B cell (primary cell): Measurements from ENCODE around the gene UTRN. TPM values are rescaled to one million over a fixed set of nuclear protein-coding genes. Genes with fewer than 3 reads are reported as not detected.

ENCODE experiments used
- ATAC-seq: fragments of 200-7000 bp; cut with Tn5 transposase; one replicate; pipeline ENCODE4 v1.10.0; 2021; ENCODE audit warnings: low read depth, mild to moderate bottlenecking, moderate number of reproducible peaks, moderate library complexity
- CTCF ChIA-PET: fragments of 350-600 bp; sonication (Branson Sonifier 250); formaldehyde crosslinking; loops from one replicate; lab custom pipeline; 2021; ENCODE audit warnings: antibody characterized with exemption, inconsistent platforms; lab: Charles Lee
- POLR2A ChIA-PET: fragments of 350-600 bp; sonication (Branson Sonifier 250); formaldehyde crosslinking; loops from one replicate; lab custom pipeline; 2021; ENCODE audit warnings: antibody characterized with exemption; lab: Charles Lee
- DNase-seq: peaks from one replicate; pipeline ENCODE4 v3.0.0; 2013
- H2AFZ ChIP-seq: 2 replicates; pipeline ENCODE4 v1.6.1; 2012; ENCODE audit warnings: mild to moderate bottlenecking, low read depth, low read length; ENCODE audit not compliant: insufficient read depth, poor library complexity, severe bottlenecking
- H3K27ac ChIP-seq, 2 donors: 1 replicate in 1 of 2; 2 replicates in 1 of 2; pipeline ENCODE4 v1.5.1; 2012 to 2013; ENCODE audit warnings: low read length in 2 of 2, mild to moderate bottlenecking in 2 of 2, moderate library complexity in 1 of 2
- H3K27me3 ChIP-seq, 4 experiments: fragments of 200-600 bp in 1 of 4; sonication (generic) in 1 of 4; replicated peaks in 1 of 4; 1 replicate in 2 of 4; 2 replicates in 2 of 4; pipeline versions ENCODE4 v1.6.1 to v1.7.0; 2013 to 2016; ENCODE audit warnings: low read length in 3 of 4, mild to moderate bottlenecking in 2 of 4, mixed read lengths in 1 of 4, moderate library complexity in 1 of 4; ENCODE audit not compliant: insufficient read depth in 4 of 4, control insufficient read depth in 3 of 4; ENCODE audit errors: control extremely low read depth in 1 of 4
- H3K36me3 ChIP-seq, 2 experiments: replicated peaks in 1 of 2; 1 replicate in 1 of 2; 2 replicates in 1 of 2; pipeline versions ENCODE4 v1.6.1 to v1.7.1; 2013; ENCODE audit warnings: low read length in 1 of 2; ENCODE audit not compliant: insufficient read depth in 2 of 2, control insufficient read depth in 1 of 2; ENCODE audit errors: control extremely low read depth in 1 of 2, extremely low read depth in 1 of 2
- H3K4me1 ChIP-seq, 2 donors: fragments of 200-600 bp in 1 of 2; sonication (generic) in 1 of 2; 1 replicate in 1 of 2; 2 replicates in 1 of 2; pipeline versions ENCODE4 v1.5.1 to v1.6.1; 2013 to 2017; ENCODE audit warnings: low read length in 2 of 2; ENCODE audit not compliant: control insufficient read depth in 2 of 2, insufficient read depth in 2 of 2
- H3K4me2 ChIP-seq: replicated peaks from 2 replicates; pipeline ENCODE3; 2012; ENCODE audit warnings: mild to moderate bottlenecking, low read depth, low read length; ENCODE audit not compliant: poor library complexity, severe bottlenecking
- H3K4me3 ChIP-seq, 5 experiments: fragments of 200-600 bp in 1 of 5; sonication (generic) in 1 of 5; 1 replicate in 3 of 5; 2 replicates in 2 of 5; pipeline versions ENCODE4 v1.5.1 to v1.7.0; 2011 to 2016; ENCODE audit warnings: low read length in 4 of 5, mild to moderate bottlenecking in 4 of 5, low read depth in 2 of 5, control low read depth in 1 of 5, moderate library complexity in 1 of 5; ENCODE audit not compliant: insufficient read depth in 1 of 5; ENCODE audit errors: control extremely low read depth in 1 of 5, extremely low read depth in 1 of 5
- H3K79me2 ChIP-seq: fragments of 200-600 bp; sonication (generic); one replicate; pipeline ENCODE4 v1.6.0; 2016; ENCODE audit warnings: low read length; ENCODE audit not compliant: control insufficient read depth, insufficient read depth
- H3K9ac ChIP-seq: fragments of 200-600 bp; sonication (generic); 2 replicates; pipeline ENCODE4 v1.6.1; 2017; ENCODE audit warnings: mild to moderate bottlenecking, low read length, moderate library complexity
- H3K9me3 ChIP-seq, 3 donors: one replicate each; pipeline versions ENCODE4 v1.6.1 to v1.7.1; 2013; ENCODE audit warnings: low read length in 2 of 3; ENCODE audit not compliant: control insufficient read depth in 2 of 3, insufficient read depth in 1 of 3; ENCODE audit errors: control extremely low read depth in 1 of 3
- H4K20me1 ChIP-seq: 2 replicates; pipeline ENCODE4 v1.6.0; 2012; ENCODE audit warnings: mild to moderate bottlenecking, low read length; ENCODE audit not compliant: insufficient read depth, control insufficient read depth, poor library complexity, severe bottlenecking
- H3K27ac Mint-ChIP-seq: one replicate; pipeline ENCODE4 v1.8.0; 2021; ENCODE audit warnings: mixed read lengths
- H3K27me3 Mint-ChIP-seq: one replicate; pipeline ENCODE4 v1.8.0; 2021; ENCODE audit warnings: mixed read lengths
- H3K4me1 Mint-ChIP-seq: one replicate; pipeline ENCODE4 v1.8.0; 2021; ENCODE audit warnings: mixed read lengths
- H3K4me3 Mint-ChIP-seq: one replicate; pipeline ENCODE4 v1.8.0; 2021; ENCODE audit warnings: mixed read lengths
- H3K9me3 Mint-ChIP-seq: one replicate; pipeline ENCODE4 v1.8.0; 2022; ENCODE audit warnings: mixed read lengths; ENCODE audit not compliant: insufficient read depth
- EZH2 ChIP-seq: IDR thresholded peaks from 2 replicates; pipeline ENCODE4 v1.6.1; 2012; ENCODE audit warnings: borderline replicate concordance, low read depth, mild to moderate bottlenecking, moderate library complexity, low read length; ENCODE audit not compliant: insufficient read depth, poor library complexity, severe bottlenecking
- WGBS: methylation state at CpG from one replicate; pipeline ENCODE4 v1.1.5; 2013; ENCODE audit warnings: missing lambda C conversion rate; ENCODE audit not compliant: insufficient coverage; 5-methylcytosine and 5-hydroxymethylcytosine counted together
- intact Hi-C: fragments of 100-400 bp; cut with micrococcal nuclease; formaldehyde crosslinking; loops from one replicate; pipeline ENCODE4 v1.10.0; 2022
- polyA plus RNA-seq: library from polyadenylated mRNA; depleted of rRNA; stranded (reverse); fragments of >200 nt; gene quantifications from 2 replicates; pipeline ENCODE4 v1.2.3, GENCODE V29; 2012
- total RNA-seq, 2 donors: library from RNA; stranded (reverse); fragments of 120-200 nt in 1 of 2; gene quantifications; 1 replicate in 1 of 2; 2 replicates in 1 of 2; pipeline versions ENCODE4 v1.2.3 to v1.2.4, GENCODE V29; 2013 to 2022
- TF ChIP-seq, protein P1 (sequence below): fragments of 200-600 bp; IDR thresholded peaks from one replicate; pipeline ENCODE4 v1.8.0; 2022; ENCODE audit warnings: antibody characterized with exemption, mild to moderate bottlenecking

UTRN gene
- total and polyA plus RNA-seq, 2 donors (not counting 1 experiment from before 2014, with no cell fraction given) = 40.0 to 224 TPM

GRCh38 chr6:144296973-144297372, 11.8 kb downstream of the UTRN start:
- H3K4me1 Mint-ChIP-seq = peaks cover 13% of the 10 kb centered on the region
- POLR2A ChIA-PET = no interaction called here

DNA sequence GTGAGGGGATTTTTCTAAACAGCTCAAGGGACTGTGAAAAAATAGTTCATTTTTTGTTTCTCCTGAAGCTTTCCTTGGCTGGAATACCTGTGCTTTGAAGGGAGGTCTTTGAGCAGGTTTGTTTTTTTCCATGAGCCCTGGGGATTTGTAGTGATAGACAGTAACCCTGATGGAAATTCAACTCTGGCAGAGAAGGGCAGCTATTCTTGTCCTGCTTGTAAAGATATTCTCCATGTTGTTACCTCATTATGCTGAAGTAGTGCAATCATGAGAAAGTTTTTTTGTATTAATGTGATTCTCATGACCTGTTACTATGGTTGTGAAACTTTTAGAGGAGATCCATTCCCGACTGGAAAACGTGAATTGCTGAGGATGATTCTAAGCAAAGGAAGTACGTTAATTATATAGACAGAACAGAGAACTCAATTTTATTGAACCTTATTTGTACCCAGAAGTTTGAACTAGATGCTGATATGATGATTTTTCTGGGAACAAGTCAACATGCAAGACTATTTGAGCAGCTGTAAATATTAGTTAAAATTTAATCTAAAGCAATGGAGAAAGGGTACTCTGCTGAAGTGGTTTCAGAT, 12.5 kb downstream of the UTRN start:
- Mint-ChIP-seq H3K27me3 (peaks cover 2% of the 10 kb centered on the region), H3K4me3 (no peak overlapping the region), H3K9me3 (no peaks in the 10 kb centered on the region), H3K4me1 (peaks cover 13% of the 10 kb centered on the region), H3K27ac (no peak overlapping the region)
- ChIA-PET POLR2A (no interaction called here), CTCF (no interaction called here)
- DNase-seq (no peak), ATAC-seq (no peak)
- Histone ChIP-seq H3K79me2 (no peaks in the 10 kb centered on the region), H3K27ac (no peak overlapping the region), H3K4me2 (no peak overlapping the region), H3K4me3 (no peak overlapping the region), H4K20me1 (no peaks in the 10 kb centered on the region), H3K4me1 (no peaks in the 10 kb centered on the region), H3K36me3 (no peaks in the 10 kb centered on the region), H3K9me3 (no peaks in the 10 kb centered on the region), H2AFZ (no peak overlapping the region), H3K9ac (no peak overlapping the region), H3K27me3 (no peaks in the 10 kb centered on the region)
- intact Hi-C loops = no loop called here
- TF ChIP-seq EZH2 = no peak
- TF ChIP-seq, protein P1, sequence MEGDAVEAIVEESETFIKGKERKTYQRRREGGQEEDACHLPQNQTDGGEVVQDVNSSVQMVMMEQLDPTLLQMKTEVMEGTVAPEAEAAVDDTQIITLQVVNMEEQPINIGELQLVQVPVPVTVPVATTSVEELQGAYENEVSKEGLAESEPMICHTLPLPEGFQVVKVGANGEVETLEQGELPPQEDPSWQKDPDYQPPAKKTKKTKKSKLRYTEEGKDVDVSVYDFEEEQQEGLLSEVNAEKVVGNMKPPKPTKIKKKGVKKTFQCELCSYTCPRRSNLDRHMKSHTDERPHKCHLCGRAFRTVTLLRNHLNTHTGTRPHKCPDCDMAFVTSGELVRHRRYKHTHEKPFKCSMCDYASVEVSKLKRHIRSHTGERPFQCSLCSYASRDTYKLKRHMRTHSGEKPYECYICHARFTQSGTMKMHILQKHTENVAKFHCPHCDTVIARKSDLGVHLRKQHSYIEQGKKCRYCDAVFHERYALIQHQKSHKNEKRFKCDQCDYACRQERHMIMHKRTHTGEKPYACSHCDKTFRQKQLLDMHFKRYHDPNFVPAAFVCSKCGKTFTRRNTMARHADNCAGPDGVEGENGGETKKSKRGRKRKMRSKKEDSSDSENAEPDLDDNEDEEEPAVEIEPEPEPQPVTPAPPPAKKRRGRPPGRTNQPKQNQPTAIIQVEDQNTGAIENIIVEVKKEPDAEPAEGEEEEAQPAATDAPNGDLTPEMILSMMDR = no peak
- no CpG with 5 or more reads among the region's 3 CpGs for WGBS

More at GRCh38 chr6:144296973-144297372, 11.8 kb downstream of the UTRN start:
- Histone ChIP-seq H3K36me3 (no peaks in the 10 kb centered on the region), H2AFZ (no peak overlapping the region), H3K27ac (no peak overlapping the region), H3K27me3 (no peaks in the 10 kb centered on the region), H3K9ac (no peak overlapping the region), H3K9me3 (no peaks in the 10 kb centered on the region), H3K4me2 (no peak overlapping the region), H3K4me3 (no peak overlapping the region), H4K20me1 (no peaks in the 10 kb centered on the region), H3K79me2 (no peaks in the 10 kb centered on the region), H3K4me1 (no peaks in the 10 kb centered on the region)
- intact Hi-C loops = no loop called here
- no peaks in the 10 kb centered on the region for H3K9me3 Mint-ChIP-seq
- no peak for DNase-seq
- no peaks in the 10 kb centered on the region for H3K27me3 Mint-ChIP-seq
- CTCF ChIA-PET = no interaction called here
- no peak overlapping the region for H3K27ac Mint-ChIP-seq
- no peak overlapping the region for H3K4me3 Mint-ChIP-seq
- TF ChIP-seq, protein P1 = no peak
- TF ChIP-seq EZH2 = no peak
- ATAC-seq = no peak
- WGBS = no CpG with 5 or more reads among the region's 2 CpGs
